ENCODE measurements around the gene CEP70.
"Not testable (repeated sequence)": the region's sequence is repeated elsewhere in the genome, so short reads cannot be mapped to it uniquely, and the experiment has no call there.

The CEP70 gene

GRCh38 chr3:138542977-138543376 is 51.1 kb downstream of the CEP70 start:
- DNase-seq (ENCODE audit: low read depth): no peak
- no peak overlapping the region for H3K4me3 ChIP-seq (ENCODE audit: low read depth, low read length)

GRCh38 chr3:138539352-138539751 is 54.7 kb downstream of the CEP70 start:
- no peak overlapping the region for H3K4me3 ChIP-seq (ENCODE audit: low read depth, low read length)
- no peak for DNase-seq (ENCODE audit: low read depth)

DNA sequence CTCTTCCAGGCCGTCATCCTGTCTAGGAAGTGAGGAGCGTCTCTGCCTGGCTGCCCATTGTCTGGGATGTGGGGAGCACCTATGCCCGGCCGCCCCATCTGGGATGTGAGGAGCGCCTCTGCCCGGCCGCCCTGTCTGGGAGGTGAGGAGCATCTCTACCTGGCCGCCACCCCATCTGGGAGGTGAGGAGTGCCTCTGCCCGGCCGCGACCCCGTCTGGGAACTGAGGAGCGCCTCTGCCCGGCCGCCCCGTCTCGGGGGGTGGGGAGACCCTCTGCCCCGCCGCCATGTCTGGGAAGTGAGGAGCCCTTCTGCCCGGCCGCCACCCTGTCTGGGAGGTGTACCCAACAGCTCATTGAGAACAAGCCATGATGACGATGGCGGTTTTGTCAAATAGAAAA is 72.6 kb downstream of the CEP70 start:
- not testable (repeated sequence) for H3K4me3 ChIP-seq (ENCODE audit: low read depth, low read length); DNase-seq (ENCODE audit: low read depth)

- DNase-seq (ENCODE audit: low read depth): no peak
Observed at GRCh38 chr3:138513090-138513843, 80.8 kb downstream of the CEP70 start.

DNA sequence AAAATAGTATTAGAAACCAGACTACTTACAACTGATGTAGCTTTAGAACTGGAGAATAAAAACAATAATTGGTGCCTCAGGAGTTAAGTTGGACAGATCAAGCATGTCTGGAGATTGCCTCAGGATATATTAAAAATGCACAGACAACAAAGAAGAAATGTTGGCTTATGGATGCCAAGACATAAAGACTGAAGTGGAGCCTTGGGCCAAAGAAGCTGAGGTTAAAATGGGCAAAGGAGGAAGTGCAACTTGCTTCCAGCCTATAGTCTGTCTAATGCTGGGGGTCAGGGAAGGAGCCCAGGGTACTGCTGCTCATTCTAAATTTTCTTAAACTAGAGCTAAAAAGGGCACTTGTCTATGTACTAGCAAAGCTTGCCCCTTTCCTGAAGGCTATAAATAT is 82.1 kb downstream of the CEP70 start:
- DNase-seq (ENCODE audit: low read depth): no peak
- no peak overlapping the region for H3K4me3 ChIP-seq (ENCODE audit: low read depth, low read length)

More at GRCh38 chr3:138513090-138513843, 80.8 kb downstream of the CEP70 start:
- no peak overlapping the region for H3K4me3 ChIP-seq (ENCODE audit: low read depth, low read length)

GRCh38 chr3:138509586-138509985 is 84.5 kb downstream of the CEP70 start:
- H3K4me3 ChIP-seq (ENCODE audit: low read depth, low read length): no peak overlapping the region

DNA sequence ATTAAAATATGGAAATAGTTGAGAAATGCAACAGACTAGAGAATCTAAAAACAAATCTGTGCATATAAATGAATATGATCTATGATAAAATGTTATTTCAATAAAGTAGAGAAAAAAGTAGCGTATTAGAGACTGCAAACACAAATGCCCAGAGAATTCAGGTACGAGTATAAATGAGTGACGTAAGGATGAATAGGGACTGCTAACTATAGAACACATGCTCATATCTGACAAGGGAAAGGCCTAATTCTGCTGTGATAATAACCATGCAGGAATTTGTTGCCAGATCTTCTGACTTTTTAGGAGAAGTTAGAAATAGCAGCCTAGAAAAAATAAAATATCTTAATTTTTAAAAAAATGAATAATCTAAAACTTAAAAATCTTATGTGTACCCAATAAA is 86.5 kb downstream of the CEP70 start:
- no peak for DNase-seq (ENCODE audit: low read depth)
- no peak overlapping the region for H3K4me3 ChIP-seq (ENCODE audit: low read depth, low read length)

More at GRCh38 chr3:138509586-138509985, 84.5 kb downstream of the CEP70 start:
- DNase-seq (ENCODE audit: low read depth): peak; percentile 17

GRCh38 chr3:138498991-138499390 is 95.1 kb downstream of the CEP70 start:
- no peak overlapping the region for H3K4me3 ChIP-seq (ENCODE audit: low read depth, low read length)
- no peak for DNase-seq (ENCODE audit: low read depth)

DNA sequence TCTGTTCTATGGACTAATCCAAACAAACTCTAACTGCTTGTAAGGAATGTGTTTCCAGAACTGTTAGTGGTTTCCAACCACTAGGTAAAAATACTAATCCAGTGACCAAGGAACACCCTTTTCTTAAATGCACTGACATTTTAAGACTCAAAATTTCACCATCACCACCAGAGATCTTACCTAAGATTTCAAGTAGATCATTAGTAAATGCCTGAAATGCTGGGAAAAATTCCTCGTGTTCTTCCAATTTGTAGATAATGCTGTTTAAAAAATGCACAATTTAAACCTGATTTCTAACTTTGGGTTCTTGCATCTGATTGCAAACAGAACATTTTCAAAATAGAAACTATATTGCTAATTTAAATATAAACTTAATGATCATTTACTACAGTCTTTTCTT is 96.2 kb downstream of the CEP70 start:
- DNase-seq (ENCODE audit: low read depth): no peak
- no peak overlapping the region for H3K4me3 ChIP-seq (ENCODE audit: low read depth, low read length)

DNA sequence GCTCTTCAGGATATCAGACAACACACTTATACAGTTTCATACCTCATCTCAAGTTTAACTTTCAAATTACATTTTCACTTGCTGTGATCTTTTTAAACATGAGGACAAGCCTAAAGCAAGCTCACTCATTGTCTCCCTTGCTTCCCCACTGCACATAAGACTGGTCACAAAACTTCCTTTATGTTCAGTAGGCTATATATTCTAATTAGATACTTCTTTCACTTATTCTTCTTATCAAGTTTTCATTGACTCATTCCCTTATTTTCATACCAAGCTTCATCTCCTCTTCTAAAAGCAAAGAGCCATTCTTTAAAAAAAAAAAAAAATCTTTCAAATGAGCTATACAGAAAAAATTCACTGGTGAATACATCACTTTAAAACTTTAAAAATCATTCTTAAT is 97.0 kb downstream of the CEP70 start:
- no peak overlapping the region for H3K4me3 ChIP-seq (ENCODE audit: low read depth, low read length)
- no peak for DNase-seq (ENCODE audit: low read depth)

- DNase-seq (ENCODE audit: low read depth): no peak
- no peak overlapping the region for H3K4me3 ChIP-seq (ENCODE audit: low read depth, low read length)
Observed at GRCh38 chr3:138496436-138496835, 97.6 kb downstream of the CEP70 start.

DNA sequence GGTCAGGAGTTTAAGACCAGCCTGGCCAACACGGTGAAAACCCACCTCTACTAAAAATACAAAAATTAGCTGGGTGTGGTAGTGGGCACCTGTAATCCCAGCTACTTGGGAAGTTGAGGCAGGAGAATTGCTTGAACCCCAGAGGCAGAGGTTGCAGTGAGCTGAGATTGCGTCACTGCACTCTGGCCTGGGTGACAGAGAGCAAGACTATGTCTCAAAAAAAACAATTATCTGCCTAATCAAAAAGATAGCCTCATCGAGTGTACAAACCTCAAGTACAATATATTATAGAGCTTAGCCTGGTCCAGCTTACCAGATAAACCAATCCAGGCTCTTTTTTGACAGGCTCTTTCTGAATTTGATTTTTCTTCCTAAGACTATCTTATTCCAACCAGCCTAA is 98.4 kb downstream of the CEP70 start:
- not testable (repeated sequence) for H3K4me3 ChIP-seq (ENCODE audit: low read depth, low read length)

DNA sequence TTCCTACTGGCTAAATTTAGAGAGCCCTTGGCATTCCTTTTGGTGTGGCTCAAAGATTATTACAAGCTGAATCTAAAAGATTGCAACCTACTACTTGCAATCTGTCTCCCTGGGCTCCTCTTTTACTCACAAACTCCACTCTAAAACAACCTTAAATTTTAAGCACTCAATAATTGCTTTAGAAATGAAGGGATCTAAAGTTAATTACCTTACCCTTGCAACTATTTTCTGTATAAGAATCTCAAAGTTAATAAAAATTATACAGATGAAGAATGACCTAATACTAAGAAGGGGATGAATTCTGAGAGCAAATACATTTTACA is 99.5 kb downstream of the CEP70 start:
- H3K4me3 ChIP-seq (ENCODE audit: low read depth, low read length): no peak overlapping the region
- no peak for DNase-seq (ENCODE audit: low read depth)

More for the DNA sequence above, 98.4 kb downstream of the CEP70 start:
- DNase-seq (ENCODE audit: low read depth): not testable (repeated sequence)

DNA sequence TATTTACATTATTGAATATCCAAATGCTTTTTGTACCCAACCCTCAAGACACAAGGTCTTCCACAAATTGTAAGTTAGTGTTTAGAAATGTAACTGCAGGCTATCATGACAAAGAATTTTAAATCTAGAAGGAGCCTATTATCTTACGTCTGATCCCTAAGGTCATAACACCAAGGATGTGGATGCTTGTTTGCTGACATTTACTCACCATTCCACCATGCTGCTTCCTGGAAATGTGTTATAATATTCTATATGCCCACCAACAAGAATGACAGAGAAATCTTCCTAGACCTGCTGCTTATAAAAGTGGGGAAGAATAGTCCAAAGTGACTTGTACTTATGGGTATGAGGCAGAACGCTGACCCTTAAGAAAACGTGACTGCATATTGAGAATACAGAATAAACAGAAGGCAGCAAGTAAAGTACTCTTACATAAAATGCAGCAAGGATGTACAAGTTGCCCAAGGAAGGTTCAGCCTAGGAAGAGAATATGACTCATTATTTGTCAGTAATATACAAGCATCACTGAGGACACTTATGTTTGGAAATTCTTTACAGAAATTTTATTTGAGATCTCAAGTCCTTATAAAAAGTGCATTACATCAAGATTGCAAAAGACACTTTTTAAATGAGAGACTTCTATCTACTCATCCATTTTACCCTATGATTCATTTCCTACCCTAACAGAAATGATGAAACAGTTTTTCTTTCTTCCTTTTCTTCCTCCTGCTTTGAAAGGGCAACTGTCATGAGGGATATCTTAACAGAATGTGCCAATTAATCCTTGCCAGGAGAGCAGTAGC is 100.1 kb downstream of the CEP70 start:
- no peak overlapping the region for H3K4me3 ChIP-seq (ENCODE audit: low read depth, low read length)
- DNase-seq (ENCODE audit: low read depth): peak; percentile 74

DNA sequence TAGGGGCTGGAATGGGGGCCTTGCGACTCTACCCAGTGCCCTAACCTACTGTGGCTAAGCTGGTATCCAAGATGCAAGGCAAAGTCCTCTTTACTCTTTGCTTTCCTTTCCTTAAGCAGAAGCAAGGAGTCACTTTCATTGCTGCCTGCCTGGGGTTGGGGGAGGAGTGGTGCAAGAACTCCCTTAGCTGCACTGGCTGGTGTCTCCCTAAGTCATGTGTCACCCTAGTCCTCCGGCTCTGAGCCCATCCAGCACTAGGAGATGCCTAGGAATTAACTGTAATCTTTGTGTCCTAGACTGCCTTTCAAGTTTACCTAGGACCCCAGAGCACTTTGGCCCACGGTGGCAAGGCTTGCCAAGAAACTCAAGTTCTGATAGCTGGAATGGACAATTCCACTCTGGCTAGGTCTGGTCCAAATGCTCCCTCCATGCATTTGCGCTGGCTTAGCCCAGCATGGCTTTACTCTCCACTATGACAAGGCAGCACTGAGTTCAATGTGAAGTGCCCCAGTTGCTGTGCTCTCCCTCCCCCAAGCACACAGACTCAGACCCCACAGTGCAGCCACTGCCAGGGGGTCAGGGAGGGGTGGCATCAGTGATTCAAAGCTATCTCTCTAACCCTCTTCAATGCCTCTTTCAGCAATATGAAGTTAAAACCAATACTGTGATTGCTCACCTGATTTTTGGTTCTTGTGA is 100.9 kb downstream of the CEP70 start:
- no peak for DNase-seq (ENCODE audit: low read depth)
- no peak overlapping the region for H3K4me3 ChIP-seq (ENCODE audit: low read depth, low read length)

GRCh38 chr3:138491971-138492370 is 102.1 kb downstream of the CEP70 start:
- no peak for DNase-seq (ENCODE audit: low read depth)
- H3K4me3 ChIP-seq (ENCODE audit: low read depth, low read length): no peak overlapping the region

- not testable (repeated sequence) for DNase-seq (ENCODE audit: low read depth); H3K4me3 ChIP-seq (ENCODE audit: low read depth, low read length)
Observed at GRCh38 chr3:138486580-138486979, 107.5 kb downstream of the CEP70 start.

- not testable (repeated sequence) for DNase-seq (ENCODE audit: low read depth); H3K4me3 ChIP-seq (ENCODE audit: low read depth, low read length)
Observed at GRCh38 chr3:138484672-138485071, 109.4 kb downstream of the CEP70 start.

DNA sequence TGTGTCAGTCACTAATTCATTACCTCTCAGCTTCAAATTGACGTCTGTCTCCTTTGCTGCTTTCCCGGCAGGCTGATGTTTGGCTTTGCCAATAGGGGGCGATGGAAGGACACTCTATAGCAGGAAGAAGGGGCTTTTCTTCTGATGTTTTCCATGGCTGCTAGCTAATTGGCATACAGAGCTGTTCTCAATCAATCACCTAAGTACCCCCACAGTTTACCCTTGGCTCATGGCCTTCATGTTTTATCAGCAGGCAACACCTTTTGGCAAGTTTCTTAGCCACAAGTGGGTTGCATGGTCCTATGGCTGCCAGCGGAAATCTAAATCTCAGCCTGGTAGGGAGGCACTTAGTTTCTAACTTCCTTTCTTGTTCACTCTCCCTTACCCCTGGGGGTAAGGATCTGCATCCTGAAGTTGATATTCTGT is 114.6 kb downstream of the CEP70 start:
- H3K4me3 ChIP-seq (ENCODE audit: low read depth, low read length): no peak overlapping the region
- DNase-seq (ENCODE audit: low read depth): no peak

DNA sequence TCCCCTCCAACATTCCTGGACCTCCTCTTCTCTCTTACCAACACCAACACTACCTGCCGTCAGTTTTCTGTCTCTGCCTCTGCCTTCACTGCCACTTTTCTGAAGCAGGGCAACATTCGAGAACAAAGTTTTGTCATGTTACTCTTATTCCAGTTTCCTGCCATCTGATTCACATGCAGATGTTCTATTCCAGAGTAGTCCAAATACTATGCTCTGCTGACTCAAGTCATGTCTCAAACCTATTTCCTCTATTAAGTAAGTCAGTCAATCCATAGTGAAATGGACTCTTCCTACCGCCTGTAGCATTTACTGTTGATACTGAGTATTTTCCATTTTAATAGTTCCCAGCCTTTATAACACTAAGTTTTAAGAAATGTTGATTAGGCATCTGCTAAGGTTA is 116.3 kb downstream of the CEP70 start:
- no peak for DNase-seq (ENCODE audit: low read depth)
- no peak overlapping the region for H3K4me3 ChIP-seq (ENCODE audit: low read depth, low read length)

All from skeletal muscle cell (primary cell).